T-helper 1 cell treated with Interleukin-12 subunit alpha and Interleukin-12 subunit beta and Interleukin-4 antibody, amounts not matched to agents 30 μg/mL and 1 μg/mL, for 36 hours (primary cell): ENCODE measurements around the gene SCAP.
"Not testable (repeated sequence)": the region's sequence is repeated elsewhere in the genome, so short reads cannot be mapped to it uniquely, and the experiment has no call there.

Experiments used
- H3K27ac Mint-ChIP-seq: one replicate; pipeline ENCODE4 v1.8.0; 2021; ENCODE audit warnings: mild to moderate bottlenecking, mixed read lengths
- H3K27me3 Mint-ChIP-seq: one replicate; pipeline ENCODE4 v1.8.0; 2021; ENCODE audit warnings: low read depth, mixed read lengths
- H3K36me3 Mint-ChIP-seq: one replicate; pipeline ENCODE4 v1.8.0; 2021; ENCODE audit warnings: low read depth, mixed read lengths
- H3K4me1 Mint-ChIP-seq: one replicate; pipeline ENCODE4 v1.8.0; 2021; ENCODE audit warnings: low read depth, mixed read lengths
- H3K4me3 Mint-ChIP-seq: one replicate; pipeline ENCODE4 v1.8.0; 2021; ENCODE audit warnings: mild to moderate bottlenecking, moderate library complexity, mixed read lengths
- H3K9me3 Mint-ChIP-seq: one replicate; pipeline ENCODE4 v1.8.0; 2021; ENCODE audit warnings: mixed read lengths

SCAP gene

DNA sequence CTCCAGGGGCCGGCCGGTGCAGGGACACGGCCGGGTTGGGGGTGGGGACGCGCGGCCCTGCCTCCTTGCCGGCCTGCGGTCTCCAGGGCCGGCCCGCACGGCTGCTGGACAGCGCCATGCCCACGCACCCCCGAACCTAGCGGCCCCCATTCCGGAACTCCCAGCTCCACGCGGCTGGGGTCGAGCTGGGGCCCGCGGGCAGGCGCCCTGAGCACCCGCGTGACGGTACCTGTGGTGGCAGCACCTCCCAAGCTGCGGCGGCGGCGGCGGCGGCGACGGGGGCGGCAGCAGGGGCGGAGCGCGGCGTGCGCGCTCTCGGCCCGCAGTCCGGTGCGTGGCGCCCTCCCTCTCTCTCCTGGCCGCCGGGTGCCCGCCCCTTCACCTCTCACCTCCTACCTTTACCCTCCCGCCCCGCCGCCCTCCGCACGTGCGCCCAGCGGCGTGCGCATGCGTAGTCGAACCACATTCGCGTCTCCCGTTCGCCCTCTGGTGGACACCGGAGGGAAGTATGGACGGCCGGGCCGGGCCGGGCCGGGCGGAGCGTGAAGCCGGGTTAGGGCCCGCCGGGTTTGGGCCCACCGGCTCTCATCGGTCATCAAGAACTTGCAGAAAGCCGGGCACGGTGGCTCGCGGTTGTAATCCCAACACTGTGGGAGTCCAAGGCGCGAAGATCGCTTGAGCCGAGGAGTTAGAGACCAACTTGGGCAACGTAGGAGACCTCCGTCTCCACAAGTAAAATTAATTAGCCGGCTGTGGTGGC, at the start of gene SCAP:
SCAP (minus strand) TSS at position 372 of the 760 bp plus-strand sequence. CDS start 32,948 bp downstream, outside the sequence.
- Mint-ChIP-seq H3K36me3 (peaks cover 1% of the 10 kb centered on the region), H3K9me3 (no peaks in the 10 kb centered on the region)

DNA sequence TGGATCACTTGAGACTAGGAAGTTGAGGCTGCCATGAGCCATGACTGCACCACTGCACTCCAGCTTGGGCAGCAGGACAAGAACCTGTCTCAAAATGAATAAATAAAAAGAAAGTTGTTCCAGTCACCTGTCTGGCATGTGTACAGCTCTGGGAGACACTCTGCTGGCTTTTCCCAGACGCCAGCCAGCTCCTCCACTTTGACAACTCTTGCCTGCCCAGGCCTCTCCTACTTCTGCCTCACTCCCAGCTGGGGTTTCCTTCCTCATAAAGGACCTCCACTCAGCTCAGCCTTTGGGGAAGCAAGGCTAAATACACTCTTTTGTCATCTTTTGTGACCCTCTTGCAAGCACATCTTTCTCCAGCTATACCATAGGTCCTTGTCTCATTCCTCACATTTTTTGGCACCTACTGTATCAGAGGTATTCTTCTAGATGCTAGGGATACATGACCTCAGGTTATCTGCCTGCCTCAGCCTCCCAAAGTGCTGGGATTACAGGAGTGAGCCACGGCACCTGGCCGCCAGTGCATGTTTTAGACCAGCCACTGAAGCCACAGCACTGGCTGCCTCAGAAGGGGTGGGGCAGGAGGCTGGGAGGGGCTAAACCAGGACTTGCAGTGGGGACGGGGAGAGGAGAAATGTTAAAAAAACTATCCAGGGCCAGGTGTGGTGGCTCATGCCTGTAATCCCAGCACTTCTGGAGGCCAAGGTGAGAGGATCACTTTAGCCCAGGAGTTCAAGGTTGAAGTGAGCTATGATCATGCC, 47.8 kb upstream of the SCAP start:
- peaks cover 3% of the 10 kb centered on the region for H3K4me1 Mint-ChIP-seq
- H3K36me3 Mint-ChIP-seq = no peaks in the 10 kb centered on the region
- peaks cover 5% of the 10 kb centered on the region for H3K9me3 Mint-ChIP-seq
- no peak overlapping the region for H3K4me3 Mint-ChIP-seq
- no peak overlapping the region for H3K27ac Mint-ChIP-seq
- H3K27me3 Mint-ChIP-seq = no peaks in the 10 kb centered on the region

More for the DNA sequence above, at the start of gene SCAP:
- Mint-ChIP-seq H3K4me1 (peaks cover 21% of the 10 kb centered on the region), H3K4me3 (peak within 1 kb of the TSS; percentile 92), H3K27me3 (no peaks in the 10 kb centered on the region), H3K27ac (peak within 1 kb of the TSS; percentile 90)

DNA sequence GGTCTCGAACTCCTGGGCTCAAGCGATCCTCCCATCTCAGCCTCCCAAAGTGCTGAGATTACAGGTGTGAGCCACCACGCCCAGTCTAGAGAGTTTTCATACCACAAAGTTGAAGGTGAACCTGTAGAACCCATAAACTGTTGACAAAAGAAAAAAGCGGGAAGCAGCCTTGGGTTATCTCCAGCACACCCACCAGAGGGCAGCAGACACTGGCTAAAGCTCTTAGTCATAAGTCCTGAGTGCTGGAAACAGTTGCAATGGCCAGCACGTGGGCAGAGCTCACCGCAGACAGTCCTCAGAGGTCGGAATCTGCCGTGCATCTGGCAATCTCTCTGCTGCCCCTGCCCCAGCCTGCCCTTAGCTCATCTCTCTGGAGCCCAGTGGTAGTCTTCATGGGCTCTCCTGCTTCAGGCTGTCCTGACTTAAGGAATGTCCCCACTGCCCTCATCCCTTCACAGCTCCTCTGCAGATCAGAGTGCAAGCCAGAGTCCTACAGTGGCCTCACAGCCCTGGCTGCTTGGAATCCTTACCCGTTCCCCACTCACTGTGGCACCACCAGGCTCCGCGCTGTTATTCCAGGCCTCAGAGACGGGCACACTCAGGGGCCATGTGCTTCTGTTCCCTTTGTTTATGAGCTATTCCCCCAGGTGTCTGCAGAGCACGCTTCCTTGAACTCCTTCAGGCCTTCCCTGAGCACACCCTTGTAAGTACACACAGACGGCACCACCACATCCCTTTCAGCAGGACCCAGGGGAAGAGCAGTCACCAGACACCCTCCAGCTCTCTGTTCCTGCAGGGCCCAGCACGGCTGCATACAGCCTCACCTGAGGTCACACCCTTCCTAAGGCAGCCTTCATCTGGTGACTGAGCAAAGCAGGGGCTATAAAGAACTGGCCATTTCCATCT, 46.6 kb upstream of the SCAP start:
- H3K27me3 Mint-ChIP-seq = no peaks in the 10 kb centered on the region
- H3K36me3 Mint-ChIP-seq = no peaks in the 10 kb centered on the region
- H3K4me1 Mint-ChIP-seq = peaks cover 3% of the 10 kb centered on the region
- no peak overlapping the region for H3K4me3 Mint-ChIP-seq
- H3K9me3 Mint-ChIP-seq = no peaks in the 10 kb centered on the region
- peak overlapping the region; percentile 35 for H3K27ac Mint-ChIP-seq

DNA sequence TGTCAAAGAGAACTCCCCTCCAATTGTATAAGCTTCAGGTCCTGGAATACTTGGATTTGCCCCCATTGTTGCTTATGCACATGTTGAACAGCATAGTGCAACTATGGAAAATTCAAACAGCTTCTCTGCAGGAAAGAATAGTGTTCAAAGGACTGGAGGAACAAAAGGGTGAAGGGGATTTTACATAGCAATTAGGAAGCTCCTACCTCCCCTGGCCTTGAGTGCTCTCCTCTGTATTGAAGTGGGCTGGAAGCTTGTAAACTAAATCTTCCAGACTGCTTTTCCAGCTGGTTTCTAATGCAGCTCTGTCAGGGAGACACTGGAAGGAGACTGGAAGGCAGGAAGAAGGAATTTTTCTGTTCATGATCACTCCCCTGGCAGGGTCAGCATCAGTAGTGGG, 45.0 kb upstream of the SCAP start:
- peaks cover 3% of the 10 kb centered on the region for H3K4me1 Mint-ChIP-seq
- no peak overlapping the region for H3K4me3 Mint-ChIP-seq
- H3K27ac Mint-ChIP-seq = no peak overlapping the region
- H3K27me3 Mint-ChIP-seq = no peaks in the 10 kb centered on the region
- H3K36me3 Mint-ChIP-seq = no peaks in the 10 kb centered on the region
- no peaks in the 10 kb centered on the region for H3K9me3 Mint-ChIP-seq

DNA sequence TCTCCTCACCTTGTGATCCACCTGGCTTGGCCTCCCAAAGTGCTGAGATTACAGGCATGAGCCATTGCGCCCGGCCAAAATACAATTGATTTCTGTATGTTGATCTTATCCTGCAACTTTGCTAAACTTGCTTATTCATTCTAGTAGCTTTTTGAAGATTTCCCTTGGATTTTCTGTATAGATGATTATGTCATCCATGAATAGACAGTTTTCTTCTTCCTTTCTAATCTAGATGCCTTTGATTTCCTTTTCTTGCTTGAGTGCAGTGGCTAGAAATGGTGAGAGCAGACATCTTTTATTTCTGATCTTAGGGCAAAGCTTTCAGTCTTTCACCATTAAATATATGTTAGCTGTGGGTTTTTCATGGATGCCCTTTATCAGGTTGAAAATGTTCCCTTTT, 42.2 kb upstream of the SCAP start:
- no peaks in the 10 kb centered on the region for H3K36me3 Mint-ChIP-seq
- peaks cover 5% of the 10 kb centered on the region for H3K27me3 Mint-ChIP-seq
- H3K4me1 Mint-ChIP-seq = peaks cover 8% of the 10 kb centered on the region
- no peak overlapping the region for H3K27ac Mint-ChIP-seq
- H3K4me3 Mint-ChIP-seq = no peak overlapping the region
- H3K9me3 Mint-ChIP-seq = no peaks in the 10 kb centered on the region

DNA sequence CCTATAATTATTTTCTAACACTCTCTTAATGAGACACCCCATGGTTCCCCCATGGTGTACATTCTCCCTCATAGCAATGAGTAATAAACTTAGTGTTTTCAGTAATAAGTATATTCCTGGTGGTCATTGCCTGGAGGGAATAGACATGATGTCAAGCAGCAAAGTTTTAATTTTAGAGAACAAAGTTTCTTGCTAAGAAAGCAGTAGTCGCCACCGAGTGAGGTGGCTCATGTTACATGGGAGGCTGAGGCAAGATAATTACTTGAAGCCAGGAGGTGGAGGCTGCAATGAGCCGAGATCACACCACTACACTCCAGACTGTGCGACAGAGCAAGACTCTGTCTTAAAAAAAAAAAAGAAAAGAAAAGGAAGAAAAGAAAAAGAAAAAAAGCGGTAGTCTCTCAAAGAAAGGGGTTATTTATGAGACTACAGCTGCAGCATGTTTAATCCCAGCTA, 40.2 kb upstream of the SCAP start:
- H3K27ac Mint-ChIP-seq = no peak overlapping the region
- peaks cover 18% of the 10 kb centered on the region for H3K4me1 Mint-ChIP-seq
- peaks cover 5% of the 10 kb centered on the region for H3K27me3 Mint-ChIP-seq
- no peaks in the 10 kb centered on the region for H3K36me3 Mint-ChIP-seq
- H3K9me3 Mint-ChIP-seq = no peaks in the 10 kb centered on the region
- H3K4me3 Mint-ChIP-seq = no peak overlapping the region

DNA sequence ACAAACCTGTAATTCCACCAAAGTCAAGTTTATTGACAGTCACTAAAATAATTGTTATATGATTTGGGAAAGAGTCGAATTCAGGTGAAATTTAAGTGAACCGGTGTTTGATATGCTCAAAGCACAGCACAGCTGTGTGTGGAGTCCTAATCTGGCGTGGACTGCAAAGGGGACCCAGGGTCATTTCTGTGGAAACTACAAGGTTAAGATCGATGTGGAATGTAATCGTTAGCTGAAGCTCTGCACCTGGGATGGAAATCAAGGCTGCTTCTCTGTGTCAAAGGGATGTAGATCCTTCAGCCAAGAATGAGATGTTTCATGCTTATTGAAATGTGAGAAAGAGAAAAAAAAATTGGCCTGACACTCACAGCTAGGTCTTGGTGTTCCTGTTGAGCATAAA, 39.4 kb upstream of the SCAP start:
- peak overlapping the region; percentile 80 for H3K4me3 Mint-ChIP-seq
- peak overlapping the region; percentile 94 for H3K27ac Mint-ChIP-seq
- H3K4me1 Mint-ChIP-seq = peaks cover 22% of the 10 kb centered on the region
- H3K27me3 Mint-ChIP-seq = peaks cover 5% of the 10 kb centered on the region
- no peaks in the 10 kb centered on the region for H3K9me3 Mint-ChIP-seq
- peaks cover 4% of the 10 kb centered on the region for H3K36me3 Mint-ChIP-seq

DNA sequence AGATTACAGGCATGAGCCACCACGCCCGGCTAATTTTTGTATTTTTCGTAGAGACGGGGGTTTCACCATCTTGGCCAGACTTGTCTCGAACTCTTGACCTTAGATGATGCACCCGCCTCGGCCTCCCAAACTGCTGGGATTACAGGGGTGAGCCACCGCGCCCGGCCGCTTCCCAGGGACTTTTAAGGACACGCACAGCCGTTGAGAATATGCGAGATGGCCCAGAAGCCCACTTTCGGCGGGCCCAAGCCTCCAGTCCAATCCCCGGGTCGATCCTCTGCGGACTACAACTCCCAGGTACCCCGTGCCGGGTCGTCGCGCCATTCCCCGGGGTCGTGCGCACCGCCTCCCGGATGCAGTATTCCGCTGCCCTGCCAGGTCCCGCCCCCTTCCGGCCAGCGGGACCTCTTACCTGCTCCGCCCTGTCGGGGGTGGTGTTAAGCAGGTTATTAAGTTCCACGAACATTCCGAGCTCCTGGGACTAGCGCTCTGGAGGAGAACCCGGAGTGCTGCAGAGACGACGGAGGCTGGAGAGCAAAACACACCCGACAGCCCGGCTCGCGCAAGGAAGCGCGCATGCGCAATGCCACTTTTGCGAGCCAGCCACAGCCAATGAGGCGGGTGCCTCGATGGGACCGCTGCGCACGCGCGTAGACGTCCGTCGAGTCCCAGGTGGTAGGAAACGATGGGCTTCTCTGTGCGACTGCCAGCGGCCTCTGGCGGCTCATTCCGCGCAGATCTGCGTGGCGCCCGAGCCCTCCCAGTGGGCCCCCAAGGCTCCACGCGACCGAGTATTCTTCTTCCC, 37.6 kb upstream of the SCAP start, which contains the start of gene ELP6:
ELP6 (minus strand) TSS at position 588 of the 805 bp plus-strand sequence; CDS start at position 466, 122 bp downstream.
- Mint-ChIP-seq H3K36me3 (peaks cover 8% of the 10 kb centered on the region), H3K27ac (peak within 1 kb of the TSS; percentile 97), H3K4me1 (peaks cover 24% of the 10 kb centered on the region), H3K27me3 (peaks cover 5% of the 10 kb centered on the region), H3K9me3 (no peaks in the 10 kb centered on the region), H3K4me3 (peak within 1 kb of the TSS; percentile 94)

DNA sequence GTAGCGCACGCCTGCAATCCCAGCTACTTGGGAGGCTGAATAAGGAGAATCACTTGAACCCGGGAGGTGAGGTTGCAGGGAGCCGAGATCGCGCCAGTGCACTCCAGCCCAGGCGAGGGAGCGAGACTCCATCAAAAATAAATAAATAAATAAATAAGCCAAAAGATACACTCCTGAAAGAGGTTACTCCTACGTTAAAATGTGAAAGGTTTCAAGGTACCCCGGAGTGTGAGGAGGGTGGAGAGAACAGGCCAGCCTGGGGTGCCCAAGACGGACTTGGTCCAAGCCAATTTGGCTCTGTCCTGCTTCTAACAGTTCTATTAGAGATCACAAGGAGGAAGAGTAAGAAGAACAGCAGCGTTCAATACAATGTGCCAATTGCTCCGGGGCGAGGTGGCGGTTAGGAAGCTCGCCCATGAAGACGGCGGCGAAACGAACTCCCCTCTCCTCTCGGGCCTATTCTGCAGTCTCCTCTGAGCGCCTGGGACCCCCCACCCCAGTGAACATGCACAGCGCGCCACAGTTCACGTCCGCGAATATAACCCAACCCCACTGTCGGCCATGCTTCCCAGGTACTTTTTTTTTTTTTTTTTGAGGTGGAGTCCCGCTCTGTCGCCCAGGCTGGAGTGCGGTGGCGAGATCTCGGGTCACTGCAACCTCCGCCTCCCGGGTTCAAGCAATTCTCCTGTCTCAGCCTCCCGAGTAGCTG, 36.8 kb upstream of the SCAP start:
- Mint-ChIP-seq H3K36me3 (peaks cover 8% of the 10 kb centered on the region), H3K4me1 (peaks cover 24% of the 10 kb centered on the region)

DNA sequence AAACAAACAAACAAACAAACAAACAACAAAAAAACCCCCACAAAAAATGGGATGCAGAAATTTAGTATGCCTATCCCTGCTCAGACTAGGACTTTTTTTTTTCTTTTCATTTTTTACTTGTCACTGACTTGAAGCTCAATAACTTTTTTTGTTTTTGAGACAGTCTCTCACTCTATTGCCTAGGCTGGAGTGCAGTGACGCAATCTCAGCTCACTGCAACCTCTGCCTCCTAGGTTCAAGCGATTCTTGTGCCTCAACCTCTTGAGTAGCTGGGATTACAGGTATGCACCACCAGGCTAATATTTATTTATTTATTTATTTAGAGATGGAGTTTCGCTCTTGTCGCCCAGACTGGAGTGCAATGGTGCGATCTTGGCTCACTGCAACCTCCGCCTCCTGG, 29.5 kb upstream of the SCAP start:
- H3K36me3 Mint-ChIP-seq = peaks cover 23% of the 10 kb centered on the region
- not testable (repeated sequence) for H3K27me3 Mint-ChIP-seq, H3K9me3 Mint-ChIP-seq, H3K4me3 Mint-ChIP-seq, H3K27ac Mint-ChIP-seq, H3K4me1 Mint-ChIP-seq

More for the DNA sequence above, 36.8 kb upstream of the SCAP start:
- Mint-ChIP-seq H3K27me3 (peaks cover 5% of the 10 kb centered on the region), H3K4me3 (peak overlapping the region; percentile 94), H3K27ac (peak overlapping the region; percentile 97), H3K9me3 (no peaks in the 10 kb centered on the region)

DNA sequence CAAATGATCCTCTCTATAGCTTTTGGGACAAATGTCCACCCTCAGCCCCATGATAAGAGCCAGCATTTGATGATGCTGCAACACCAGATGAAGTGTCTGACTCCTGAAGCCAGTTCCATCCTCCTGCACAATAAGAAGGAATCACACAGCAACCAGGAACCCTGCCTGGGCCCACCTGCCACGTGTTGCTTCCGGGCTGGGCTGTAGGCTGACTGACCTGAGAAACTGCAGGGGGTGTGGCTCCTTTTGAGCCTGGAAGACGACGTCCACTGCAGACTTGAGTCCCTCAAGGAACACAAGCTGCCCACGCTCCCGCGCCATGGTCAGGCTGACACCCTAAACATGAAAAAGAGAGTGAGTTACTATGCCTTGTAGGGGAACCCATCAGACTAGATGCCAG, 28.4 kb upstream of the SCAP start:
- peaks cover 25% of the 10 kb centered on the region for H3K36me3 Mint-ChIP-seq

DNA sequence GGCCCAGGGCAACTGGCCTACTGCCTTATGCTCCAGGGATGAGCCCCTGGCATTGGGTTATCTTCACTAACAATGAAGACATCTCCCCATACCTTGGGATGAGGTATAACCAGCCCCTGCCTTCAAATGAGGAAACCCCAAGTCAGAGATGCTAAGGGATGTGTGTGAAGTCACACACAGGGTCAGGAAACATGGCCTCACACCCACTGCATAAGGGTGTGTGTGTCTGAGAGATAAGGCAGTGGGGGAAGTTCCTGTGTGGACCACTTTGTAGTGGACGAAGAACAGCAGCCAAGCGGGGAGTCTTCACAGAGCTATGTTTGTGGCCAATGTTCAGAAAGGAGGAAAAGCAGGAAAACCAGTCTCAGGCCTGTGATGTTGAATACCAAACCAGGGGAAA, 27.3 kb upstream of the SCAP start:
- Mint-ChIP-seq H3K9me3 (no peaks in the 10 kb centered on the region), H3K4me3 (no peak overlapping the region), H3K36me3 (peaks cover 32% of the 10 kb centered on the region), H3K27ac (no peak overlapping the region), H3K27me3 (no peaks in the 10 kb centered on the region), H3K4me1 (no peaks in the 10 kb centered on the region)

More for the DNA sequence above, 28.4 kb upstream of the SCAP start:
- Mint-ChIP-seq H3K4me1 (no peaks in the 10 kb centered on the region), H3K27me3 (no peaks in the 10 kb centered on the region), H3K9me3 (no peaks in the 10 kb centered on the region), H3K27ac (no peak overlapping the region), H3K4me3 (no peak overlapping the region)

DNA sequence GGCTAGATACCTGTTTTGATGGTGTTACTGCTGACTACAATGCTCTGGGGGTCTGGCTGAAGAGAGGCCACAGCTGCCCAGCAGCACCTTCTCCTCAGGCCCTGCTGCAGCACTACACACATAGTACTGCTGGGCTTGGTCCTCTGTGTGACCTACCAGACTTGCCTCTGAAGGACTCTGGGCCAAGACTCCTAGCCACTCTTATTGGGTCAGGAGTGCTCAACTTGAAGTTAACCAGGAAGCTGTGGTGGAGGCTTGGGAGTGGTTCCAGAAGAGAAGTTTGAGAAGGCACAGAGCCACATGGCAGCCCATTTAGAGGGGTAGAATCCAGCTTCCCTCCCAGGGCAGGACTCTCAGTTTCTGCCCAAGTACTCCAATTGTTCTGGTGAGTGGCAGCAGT, 21.2 kb upstream of the SCAP start:
- H3K4me1 Mint-ChIP-seq = no peaks in the 10 kb centered on the region
- no peaks in the 10 kb centered on the region for H3K27me3 Mint-ChIP-seq
- H3K36me3 Mint-ChIP-seq = peaks cover 34% of the 10 kb centered on the region
- H3K27ac Mint-ChIP-seq = no peak overlapping the region
- no peak overlapping the region for H3K4me3 Mint-ChIP-seq
- H3K9me3 Mint-ChIP-seq = no peaks in the 10 kb centered on the region
